Stimulated activated effector memory CD8-positive, alpha-beta T cell treated with anti-CD3 and anti-CD28 coated beads, Interleukin-12 subunit alpha, Interleukin-12 subunit beta, amount 100 ng/mL, for 72 hours (primary cell): ENCODE data around the gene TGM6.

ENCODE experiments used
- ATAC-seq: fragments of 150-1000 bp; cut with Tn5 transposase; 2 replicates; pipeline ENCODE4 v1.10.0; 2021
- DNase-seq, 2 donors: peaks; one replicate each; pipeline ENCODE4 v3.0.0; 2021 to 2022; ENCODE audit warnings: low spot score in 2 of 2
- H3K27ac Mint-ChIP-seq: one replicate; pipeline ENCODE4 v1.8.0; 2022; ENCODE audit warnings: mild to moderate bottlenecking, mixed read lengths
- H3K36me3 Mint-ChIP-seq: one replicate; pipeline ENCODE4 v1.8.0; 2022; ENCODE audit warnings: mild to moderate bottlenecking, mixed read lengths
- H3K4me1 Mint-ChIP-seq: one replicate; pipeline ENCODE4 v1.8.0; 2022; ENCODE audit warnings: mixed read lengths
- H3K4me3 Mint-ChIP-seq: one replicate; pipeline ENCODE4 v1.8.0; 2022; ENCODE audit warnings: mild to moderate bottlenecking, mixed read lengths
- H3K9me3 Mint-ChIP-seq: one replicate; pipeline ENCODE4 v1.8.0; 2022; ENCODE audit warnings: mixed read lengths

The TGM6 gene

GRCh38 chr20:2451422-2451821, 70.7 kb downstream of the TGM6 start:
- Mint-ChIP-seq H3K4me3 (no peak overlapping the region), H3K36me3 (peaks cover 19% of the 10 kb centered on the region), H3K9me3 (no peaks in the 10 kb centered on the region), H3K4me1 (peaks cover 36% of the 10 kb centered on the region), H3K27ac (peak overlapping the region; percentile 13)
- no peak for DNase-seq
- no peak for ATAC-seq

- H3K4me3 Mint-ChIP-seq = no peak overlapping the region
- peaks cover 24% of the 10 kb centered on the region for H3K36me3 Mint-ChIP-seq
- peak; percentile 44 for ATAC-seq
- peak; percentile 49 to 82 for DNase-seq
- H3K27ac Mint-ChIP-seq = no peak overlapping the region
- H3K4me1 Mint-ChIP-seq = peaks cover 36% of the 10 kb centered on the region
- H3K9me3 Mint-ChIP-seq = no peaks in the 10 kb centered on the region
These were observed 71.4 kb downstream of the TGM6 start for GRCh38 chr20:2451939-2452732.

GRCh38 chr20:2453792-2454191, 73.1 kb downstream of the TGM6 start:
- DNase-seq = no peak
- Mint-ChIP-seq H3K4me1 (peaks cover 31% of the 10 kb centered on the region), H3K4me3 (no peak overlapping the region), H3K27ac (no peak overlapping the region), H3K9me3 (no peaks in the 10 kb centered on the region), H3K36me3 (peaks cover 41% of the 10 kb centered on the region)
- ATAC-seq = no peak

- Mint-ChIP-seq H3K4me3 (no peak overlapping the region), H3K36me3 (peaks cover 55% of the 10 kb centered on the region), H3K27ac (peak overlapping the region; percentile 26), H3K9me3 (no peaks in the 10 kb centered on the region), H3K4me1 (peaks cover 11% of the 10 kb centered on the region)
- ATAC-seq (no peak), DNase-seq (no peak)
These were observed 75.2 kb downstream of the TGM6 start for GRCh38 chr20:2455771-2456497.

GRCh38 chr20:2458919-2459499, 78.3 kb downstream of the TGM6 start:
- H3K4me3 Mint-ChIP-seq = no peak overlapping the region
- ATAC-seq (no peak), DNase-seq (no peak)
- peak overlapping the region; percentile 30 for H3K27ac Mint-ChIP-seq
- no peaks in the 10 kb centered on the region for H3K4me1 Mint-ChIP-seq
- H3K36me3 Mint-ChIP-seq = peaks cover 86% of the 10 kb centered on the region
- no peaks in the 10 kb centered on the region for H3K9me3 Mint-ChIP-seq

- Mint-ChIP-seq H3K36me3 (peaks cover 98% of the 10 kb centered on the region), H3K4me1 (no peaks in the 10 kb centered on the region), H3K27ac (no peak overlapping the region), H3K4me3 (no peak overlapping the region), H3K9me3 (no peaks in the 10 kb centered on the region)
- DNase-seq = no peak
- no peak for ATAC-seq
These were observed 79.5 kb downstream of the TGM6 start for GRCh38 chr20:2459981-2460751.

GRCh38 chr20:2460752-2461424, 80.2 kb downstream of the TGM6 start:
- Mint-ChIP-seq H3K36me3 (peaks cover 98% of the 10 kb centered on the region), H3K9me3 (no peaks in the 10 kb centered on the region), H3K27ac (peak overlapping the region; percentile 5)

GRCh38 chr20:2462484-2462883, 81.8 kb downstream of the TGM6 start:
- DNase-seq = no peak

More at GRCh38 chr20:2460752-2461424, 80.2 kb downstream of the TGM6 start:
- DNase-seq = no peak
- Mint-ChIP-seq H3K4me1 (peaks cover 6% of the 10 kb centered on the region), H3K4me3 (no peak overlapping the region)
- ATAC-seq = no peak

GRCh38 chr20:2463616-2464365, 83.1 kb downstream of the TGM6 start:
- Mint-ChIP-seq H3K36me3 (peaks cover 100% of the 10 kb centered on the region), H3K4me1 (peaks cover 34% of the 10 kb centered on the region), H3K27ac (no peak overlapping the region), H3K4me3 (no peak overlapping the region), H3K9me3 (no peaks in the 10 kb centered on the region)
- DNase-seq = no peak
- no peak for ATAC-seq

More at GRCh38 chr20:2462484-2462883, 81.8 kb downstream of the TGM6 start:
- Mint-ChIP-seq H3K9me3 (no peaks in the 10 kb centered on the region), H3K27ac (peak overlapping the region; percentile 32), H3K36me3 (peaks cover 100% of the 10 kb centered on the region), H3K4me3 (no peak overlapping the region), H3K4me1 (peaks cover 21% of the 10 kb centered on the region)
- no peak for ATAC-seq

- H3K27ac Mint-ChIP-seq = no peak overlapping the region
These were observed 84.4 kb downstream of the TGM6 start for GRCh38 chr20:2465100-2465499.

GRCh38 chr20:2467412-2467811, 86.7 kb downstream of the TGM6 start:
- ATAC-seq = no peak
- Mint-ChIP-seq H3K4me3 (peak overlapping the region; percentile 97), H3K36me3 (peaks cover 93% of the 10 kb centered on the region), H3K9me3 (no peaks in the 10 kb centered on the region), H3K4me1 (peaks cover 68% of the 10 kb centered on the region), H3K27ac (peak overlapping the region; percentile 100)
- DNase-seq = no peak

More at GRCh38 chr20:2465100-2465499, 84.4 kb downstream of the TGM6 start:
- ATAC-seq (no peak), DNase-seq (no peak)
- Mint-ChIP-seq H3K36me3 (peaks cover 100% of the 10 kb centered on the region), H3K9me3 (no peaks in the 10 kb centered on the region), H3K4me1 (peaks cover 46% of the 10 kb centered on the region), H3K4me3 (no peak overlapping the region)

- peaks cover 70% of the 10 kb centered on the region for H3K4me1 Mint-ChIP-seq
- no peak for DNase-seq
- ATAC-seq = no peak
- peak overlapping the region; percentile 97 for H3K4me3 Mint-ChIP-seq
- no peaks in the 10 kb centered on the region for H3K9me3 Mint-ChIP-seq
- H3K36me3 Mint-ChIP-seq = peaks cover 79% of the 10 kb centered on the region
- H3K27ac Mint-ChIP-seq = peak overlapping the region; percentile 100
These were observed 88.1 kb downstream of the TGM6 start for GRCh38 chr20:2468581-2469407.

GRCh38 chr20:2469991-2470422, 89.3 kb downstream of the TGM6 start:
- H3K27ac Mint-ChIP-seq = peak overlapping the region; percentile 100
- peak overlapping the region; percentile 97 for H3K4me3 Mint-ChIP-seq
- peaks cover 70% of the 10 kb centered on the region for H3K4me1 Mint-ChIP-seq
- peak; percentile 72 for ATAC-seq
- DNase-seq = peak in 1 of 2 donors; percentile 82
- no peaks in the 10 kb centered on the region for H3K9me3 Mint-ChIP-seq
- peaks cover 67% of the 10 kb centered on the region for H3K36me3 Mint-ChIP-seq
